Common myeloid progenitor, CD34-positive (primary cell): Measurements from ENCODE around the gene EVL.

Experiments used
- CTCF ChIA-PET: fragments of 350-600 bp; sonication (Branson Sonifier 250); formaldehyde crosslinking; loops from one replicate; lab custom pipeline; 2021; ENCODE audit warnings: antibody characterized with exemption; lab: Charles Lee
- POLR2A ChIA-PET: fragments of 350-600 bp; sonication (Branson Sonifier 250); formaldehyde crosslinking; loops from one replicate; lab custom pipeline; 2021; ENCODE audit warnings: antibody characterized with exemption; lab: Charles Lee
- DNase-seq, 3 donors: peaks; one replicate each; pipeline versions ENCODE4 v3.0.0 to v3.0.0-alpha.2; 2013
- H3K27ac ChIP-seq, 2 experiments: 1 replicate in 1 of 2; 2 replicates in 1 of 2; pipeline ENCODE4 v1.7.0; 2013; ENCODE audit warnings: inconsistent platforms in 2 of 2, low read length in 2 of 2, mild to moderate bottlenecking in 2 of 2, low read depth in 1 of 2, moderate library complexity in 1 of 2; ENCODE audit not compliant: severe bottlenecking in 2 of 2, insufficient read depth in 1 of 2, poor library complexity in 1 of 2
- H3K27me3 ChIP-seq, 5 experiments: replicated peaks in 2 of 5; 1 replicate in 3 of 5; 2 replicates in 2 of 5; pipeline versions ENCODE4 v1.6.1 to v1.7.0; 2013; ENCODE audit warnings: low read length in 4 of 5, mild to moderate bottlenecking in 2 of 5, moderate library complexity in 2 of 5, inconsistent platforms in 1 of 5; ENCODE audit not compliant: insufficient read depth in 5 of 5, control insufficient read depth in 4 of 5
- H3K36me3 ChIP-seq, 4 experiments: 1 replicate in 2 of 4; 2 replicates in 2 of 4; pipeline versions ENCODE4 v1.6.1 to v1.7.0; 2013; ENCODE audit warnings: low read length in 3 of 4, control low read depth in 1 of 4, mild to moderate bottlenecking in 1 of 4; ENCODE audit not compliant: control insufficient read depth in 4 of 4, insufficient read depth in 4 of 4
- H3K4me1 ChIP-seq, 4 experiments: 1 replicate in 3 of 4; 2 replicates in 1 of 4; pipeline versions ENCODE4 v1.6.1 to v1.7.1; 2013; ENCODE audit warnings: low read length in 3 of 4, mild to moderate bottlenecking in 3 of 4, control low read depth in 1 of 4, inconsistent platforms in 1 of 4, moderate library complexity in 1 of 4; ENCODE audit not compliant: control insufficient read depth in 4 of 4, insufficient read depth in 4 of 4; ENCODE audit errors: control extremely low read depth in 1 of 4
- H3K4me3 ChIP-seq, 7 experiments: 1 replicate in 4 of 7; 2 replicates in 3 of 7; pipeline versions ENCODE4 v1.5.1 to v1.7.0; 2013; ENCODE audit warnings: mild to moderate bottlenecking in 7 of 7, low read length in 6 of 7, moderate library complexity in 6 of 7, inconsistent platforms in 2 of 7, low read depth in 2 of 7, control low read depth in 1 of 7; ENCODE audit not compliant: insufficient read depth in 4 of 7, control insufficient read depth in 1 of 7; ENCODE audit errors: extremely low read depth in 1 of 7
- H3K9me3 ChIP-seq, 5 experiments: 1 replicate in 4 of 5; 2 replicates in 1 of 5; pipeline versions ENCODE4 v1.6.1 to v1.7.1; 2013; ENCODE audit warnings: low read length in 4 of 5, mild to moderate bottlenecking in 2 of 5, inconsistent platforms in 1 of 5, low read depth in 1 of 5, moderate library complexity in 1 of 5; ENCODE audit not compliant: control insufficient read depth in 4 of 5, insufficient read depth in 2 of 5; ENCODE audit errors: control extremely low read depth in 1 of 5
- WGBS: methylation state at CpG from one replicate; pipeline ENCODE4 v1.1.5; 2013; ENCODE audit not compliant: insufficient coverage; 5-methylcytosine and 5-hydroxymethylcytosine counted together

The EVL gene

DNA sequence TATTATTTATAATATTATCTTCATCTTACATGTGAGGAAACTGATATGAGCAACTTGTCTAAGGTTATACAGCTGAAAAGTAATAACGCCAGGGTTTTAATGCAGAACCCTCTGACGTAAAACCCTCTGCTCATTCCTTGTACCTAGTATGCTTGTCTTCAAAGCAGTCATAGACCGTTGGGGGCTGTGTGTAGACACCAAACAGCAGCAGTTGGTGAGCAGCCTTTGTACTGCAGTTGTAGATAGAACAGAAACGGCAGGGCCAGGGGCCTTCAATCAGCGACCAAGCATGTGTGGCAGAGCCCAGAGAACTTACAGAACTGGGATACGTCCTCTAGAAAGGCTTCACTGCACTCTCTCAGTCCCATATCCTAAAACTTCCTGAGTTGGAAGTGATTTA is 28.1 kb downstream of the EVL start:
- Histone ChIP-seq H3K36me3 (peaks cover 19 to 69% (median 31%) of the 10 kb centered on the region in 4 experiments), H3K4me3 (no peak overlapping the region), H3K4me1 (peaks cover 0 to 6% (median 2%) of the 10 kb centered on the region in 4 experiments), H3K9me3 (no peaks in the 10 kb centered on the region), H3K27me3 (no peaks in the 10 kb centered on the region), H3K27ac (no peak overlapping the region)
- POLR2A ChIA-PET = no interaction called here
- CTCF ChIA-PET = interaction anchor here (8.9 to 53.6 kb wide), 2 partner anchors 13 to 20 kb away, joined by 86 to 1065 read pairs; partner anchors contain the start of gene EVL
- no peak for DNase-seq
- WGBS = 100% methylated on average over 5 of the region's 6 CpGs

DNA sequence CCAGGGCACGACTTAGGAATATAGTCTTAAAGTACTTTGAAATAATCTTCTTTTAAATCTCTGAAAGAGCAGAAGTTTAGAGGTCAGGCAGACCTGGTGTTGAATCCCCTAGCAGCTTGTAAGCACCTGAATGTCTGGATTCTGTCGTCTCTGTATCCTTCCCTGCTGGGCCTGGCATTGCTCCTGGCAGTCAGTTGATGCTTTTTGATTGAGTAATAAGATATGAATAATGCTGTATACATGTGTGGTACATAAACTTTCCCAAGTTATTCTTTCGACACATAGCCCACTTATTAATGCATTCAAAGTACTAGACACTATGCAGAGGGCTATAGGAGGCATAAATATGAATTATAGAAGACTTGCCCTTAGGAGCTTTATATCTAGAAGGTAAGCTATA is 31.4 kb downstream of the EVL start:
- Histone ChIP-seq H3K4me1 (no peaks in the 10 kb centered on the region), H3K36me3 (peaks cover 21 to 68% (median 38%) of the 10 kb centered on the region in 4 experiments), H3K27me3 (no peaks in the 10 kb centered on the region), H3K9me3 (no peaks in the 10 kb centered on the region), H3K4me3 (no peak overlapping the region), H3K27ac (no peak overlapping the region)
- ChIA-PET POLR2A (no interaction called here), CTCF (interaction anchor here (1.2 to 53.6 kb wide), 3 partner anchors 10 to 70 kb away, joined by 3 to 1065 read pairs (median 86); partner anchors contain the start of gene EVL)
- no peak for DNase-seq
- no CpG with 5 or more reads among the region's 3 CpGs for WGBS

DNA sequence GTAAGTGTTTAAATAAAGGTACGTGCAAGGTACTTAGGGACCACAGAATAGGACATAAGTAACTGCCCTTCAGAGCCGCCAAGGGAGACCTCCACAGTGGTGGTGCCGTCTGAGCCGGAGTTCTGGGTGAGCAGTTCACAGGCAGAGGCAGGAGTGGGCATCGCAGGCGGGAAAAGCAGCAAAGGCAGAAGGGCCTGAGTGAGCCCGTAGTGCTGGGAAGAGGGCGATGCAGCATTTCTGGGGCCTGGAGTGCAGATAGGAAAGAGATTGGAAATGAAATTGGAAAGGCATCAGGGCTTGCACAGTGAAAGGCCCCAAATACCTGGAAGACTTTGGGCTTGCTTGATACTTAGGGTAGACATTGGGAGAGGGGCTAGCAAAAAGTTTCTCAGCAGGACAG is 32.9 kb downstream of the EVL start:
- Histone ChIP-seq H3K27me3 (no peaks in the 10 kb centered on the region), H3K27ac (no peak overlapping the region), H3K4me1 (peaks cover 0 to 2% (median 0%) of the 10 kb centered on the region in 4 experiments), H3K9me3 (no peaks in the 10 kb centered on the region), H3K36me3 (peaks cover 14 to 64% (median 37%) of the 10 kb centered on the region in 4 experiments), H3K4me3 (no peak overlapping the region)
- WGBS = 96% methylated on average over 8 of the region's 8 CpGs
- CTCF ChIA-PET = interaction anchor here (53.6 kb wide), 1 partner anchor 24 kb away, joined by 1065 read pairs; the partner anchor contains the start of gene EVL
- no peak for DNase-seq
- POLR2A ChIA-PET = no interaction called here

DNA sequence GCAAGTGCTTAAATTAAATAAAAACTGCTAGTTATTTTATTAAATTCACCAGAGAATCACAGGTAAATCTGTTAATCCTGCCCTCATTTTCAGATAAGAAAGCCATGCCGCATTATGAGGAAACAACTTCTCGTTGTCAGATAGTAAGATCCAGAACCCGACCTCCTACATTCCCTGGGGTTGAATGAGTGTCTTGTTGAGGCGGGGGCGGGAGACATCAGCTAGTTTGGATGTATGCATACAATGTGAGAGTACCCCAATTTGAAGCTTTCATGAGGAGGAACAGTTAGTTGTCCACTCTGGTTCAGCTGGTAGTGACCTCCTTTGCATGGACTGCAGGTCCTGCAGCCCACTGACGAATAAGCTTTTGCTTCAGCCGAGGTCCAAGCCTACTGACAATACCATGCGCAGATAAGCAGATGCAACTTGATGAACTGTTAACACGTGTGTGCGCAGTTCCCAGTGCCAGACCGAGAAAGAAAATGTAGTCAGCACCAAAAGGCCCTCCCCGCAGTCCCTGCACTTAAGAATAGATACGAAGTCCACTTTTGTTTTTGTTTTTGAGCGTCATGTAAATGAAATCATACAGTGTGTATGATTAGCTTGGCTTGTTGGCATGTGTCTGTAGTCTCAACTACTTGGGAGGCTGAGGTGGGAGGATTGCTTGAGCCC is 34.9 kb downstream of the EVL start:
- H3K27me3 ChIP-seq = no peaks in the 10 kb centered on the region
- ChIA-PET CTCF (interaction anchor here (0.8 to 53.6 kb wide), 5 partner anchors 8 to 93 kb away, joined by 3 to 1065 read pairs (median 4); partner anchors contain the start of gene EVL), POLR2A (interaction anchor here (0.6 kb wide), 1 partner anchor 33 kb away, joined by 3 read pairs; no protein-coding TSS in a partner anchor)
- WGBS = 95% methylated on average over 13 of the region's 14 CpGs
- H3K4me3 ChIP-seq = no peak overlapping the region
- no peak overlapping the region for H3K27ac ChIP-seq
- no peaks in the 10 kb centered on the region for H3K9me3 ChIP-seq
- DNase-seq = no peak
- H3K36me3 ChIP-seq = peaks cover 11 to 71% (median 40%) of the 10 kb centered on the region in 4 experiments
- peaks cover 2 to 16% (median 10%) of the 10 kb centered on the region in 4 experiments for H3K4me1 ChIP-seq

DNA sequence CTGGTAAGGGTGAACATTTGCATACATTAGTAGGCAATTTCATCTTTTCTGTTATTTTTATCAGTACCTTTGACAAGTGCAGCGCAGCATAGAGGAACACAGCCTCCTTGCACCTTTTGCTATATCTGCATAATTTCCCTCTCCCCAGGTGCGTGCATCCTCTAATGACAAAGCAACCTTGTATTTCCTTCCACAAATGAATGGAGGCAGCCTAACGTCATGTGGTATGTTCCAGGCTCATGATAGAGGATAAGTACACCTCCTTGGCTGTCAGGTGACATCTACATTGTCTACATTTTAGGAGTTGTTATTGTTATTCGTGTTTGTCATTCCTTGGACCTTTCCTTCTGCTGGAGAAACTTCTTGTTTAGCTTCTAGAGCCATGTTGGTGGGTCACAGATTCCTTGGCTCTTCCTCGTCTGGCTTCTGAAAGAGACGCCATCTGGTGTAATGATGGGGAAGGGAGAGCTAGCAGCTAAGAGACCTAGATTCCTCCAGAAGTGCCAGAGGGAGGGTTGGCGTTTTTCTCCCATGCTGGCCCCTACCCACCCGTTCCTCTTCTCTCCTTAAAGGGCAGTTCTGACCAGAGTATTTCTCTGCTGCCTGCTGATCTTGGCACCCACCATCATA is 37.0 kb downstream of the EVL start:
- POLR2A ChIA-PET = interaction anchor here (1.1 kb wide), 1 partner anchor 24 kb away, joined by 3 read pairs; no protein-coding TSS in a partner anchor
- H3K27ac ChIP-seq = no peak overlapping the region
- peaks cover 9 to 73% (median 32%) of the 10 kb centered on the region in 4 experiments for H3K36me3 ChIP-seq
- no peaks in the 10 kb centered on the region for H3K9me3 ChIP-seq
- peaks cover 6 to 37% (median 29%) of the 10 kb centered on the region in 4 experiments for H3K4me1 ChIP-seq
- CTCF ChIA-PET = interaction anchor here (1.2 to 53.6 kb wide), 4 partner anchors 11 to 76 kb away, joined by 3 to 1065 read pairs (median 7); partner anchors contain the start of gene EVL
- H3K27me3 ChIP-seq = no peaks in the 10 kb centered on the region
- WGBS = 83% methylated on average over 1 of the region's 8 CpGs
- no peak overlapping the region for H3K4me3 ChIP-seq
- no peak for DNase-seq

DNA sequence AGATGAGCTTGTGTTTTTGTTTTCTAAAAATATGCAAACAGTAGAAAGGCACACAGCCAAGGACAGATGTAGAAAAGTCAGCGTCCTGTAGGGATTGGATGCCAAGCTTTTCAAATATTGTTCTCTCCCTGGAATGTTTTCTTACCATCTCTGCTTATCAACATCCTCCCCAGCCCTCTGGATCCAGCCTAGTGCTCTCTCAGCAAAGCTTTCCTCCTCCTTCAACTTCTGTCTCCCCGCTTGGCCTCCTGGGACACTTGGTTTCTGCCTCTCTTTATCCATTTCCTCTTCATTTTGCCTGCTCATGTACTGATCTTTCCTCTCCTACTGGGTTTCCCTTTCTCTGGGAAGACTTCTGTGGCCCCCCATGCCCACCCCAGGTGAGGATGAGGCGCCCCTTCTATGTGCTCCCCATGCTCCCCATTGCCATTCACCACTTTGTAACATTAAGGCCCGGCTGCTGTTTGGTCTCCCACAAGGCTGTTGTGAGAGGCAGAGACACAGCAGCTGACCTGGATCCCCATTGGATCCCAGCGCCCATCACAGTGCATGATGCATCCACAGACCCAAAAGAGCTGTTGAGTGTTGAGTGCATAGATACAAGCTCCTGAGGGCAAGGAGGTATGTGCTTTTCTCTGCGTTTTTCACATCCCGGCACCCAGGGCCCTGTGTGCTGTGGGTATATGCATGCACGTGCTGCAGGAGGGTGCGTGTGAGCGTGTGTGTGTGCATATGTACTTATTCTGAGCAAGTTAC is 38.2 kb downstream of the EVL start:
- POLR2A ChIA-PET = interaction anchor here (1.1 kb wide), 1 partner anchor 25 kb away, joined by 3 read pairs; no protein-coding TSS in a partner anchor
- no peak for DNase-seq
- Histone ChIP-seq H3K27ac (no peak overlapping the region), H3K36me3 (peaks cover 5 to 66% (median 22%) of the 10 kb centered on the region in 4 experiments), H3K4me3 (no peak overlapping the region), H3K9me3 (no peaks in the 10 kb centered on the region), H3K4me1 (peaks cover 6 to 47% (median 38%) of the 10 kb centered on the region in 4 experiments), H3K27me3 (no peaks in the 10 kb centered on the region)
- CTCF ChIA-PET = interaction anchor here (0.9 to 53.6 kb wide), 7 partner anchors 10 to 79 kb away, joined by 3 to 1065 read pairs (median 4); partner anchors contain the start of gene EVL
- WGBS = 95% methylated on average over 8 of the region's 10 CpGs
